Chondrocyte (in vitro differentiated cells): Measurements from ENCODE around the gene PCBP2. TPM values are rescaled to one million over a fixed set of nuclear protein-coding genes. Genes with fewer than 3 reads are reported as not detected.
"Not testable (repeated sequence)": the region's sequence is repeated elsewhere in the genome, so short reads cannot be mapped to it uniquely, and the experiment has no call there.

ENCODE experiments used
- DNase-seq: peaks from one replicate; pipeline ENCODE4 v3.0.0; 2021; ENCODE audit warnings: mixed read lengths, low spot score
- H3K27ac Mint-ChIP-seq: one replicate; pipeline ENCODE4 v1.8.0; 2021; ENCODE audit warnings: mild to moderate bottlenecking, moderate library complexity, mixed read lengths; ENCODE audit not compliant: unreplicated experiment
- H3K27me3 Mint-ChIP-seq: 2 replicates; pipeline ENCODE4 v1.8.0; 2021; ENCODE audit warnings: low read depth, mixed read lengths
- H3K36me3 Mint-ChIP-seq: 2 replicates; pipeline ENCODE4 v1.8.0; 2021; ENCODE audit warnings: low read depth, mixed read lengths
- H3K4me1 Mint-ChIP-seq: 2 replicates; pipeline ENCODE4 v1.8.0; 2021; ENCODE audit warnings: low read depth, mild to moderate bottlenecking, mixed read lengths
- H3K4me3 Mint-ChIP-seq: one replicate; pipeline ENCODE4 v1.8.0; 2021; ENCODE audit warnings: mild to moderate bottlenecking, moderate library complexity, mixed read lengths; ENCODE audit not compliant: unreplicated experiment
- H3K9me3 Mint-ChIP-seq: 2 replicates; pipeline ENCODE4 v1.8.0; 2021; ENCODE audit warnings: low read depth, mixed read lengths
- CTCF ChIP-seq: fragments of 200-600 bp; sonication (generic); IDR thresholded peaks from 2 replicates; pipeline ENCODE4 v1.5.0; 2021; ENCODE audit warnings: antibody characterized with exemption, mild to moderate bottlenecking, moderate library complexity
- total RNA-seq: library from RNA; stranded (reverse); gene quantifications from 3 replicates; pipeline ENCODE4 v1.2.1, GENCODE V29; 2021

Gene PCBP2
- total RNA-seq, 1 donor from 2014 or later = 611 TPM

GRCh38 chr12:53428741-53429140 lies 23.2 kb upstream of the PCBP2 start:
- no peaks in the 10 kb centered on the region for H3K36me3 Mint-ChIP-seq
- no peak overlapping the region for H3K27ac Mint-ChIP-seq
- no peak for TF ChIP-seq CTCF
- H3K4me1 Mint-ChIP-seq = peaks cover 10% of the 10 kb centered on the region
- no peaks in the 10 kb centered on the region for H3K27me3 Mint-ChIP-seq
- no peak for DNase-seq
- no peaks in the 10 kb centered on the region for H3K9me3 Mint-ChIP-seq
- no peak overlapping the region for H3K4me3 Mint-ChIP-seq

DNA sequence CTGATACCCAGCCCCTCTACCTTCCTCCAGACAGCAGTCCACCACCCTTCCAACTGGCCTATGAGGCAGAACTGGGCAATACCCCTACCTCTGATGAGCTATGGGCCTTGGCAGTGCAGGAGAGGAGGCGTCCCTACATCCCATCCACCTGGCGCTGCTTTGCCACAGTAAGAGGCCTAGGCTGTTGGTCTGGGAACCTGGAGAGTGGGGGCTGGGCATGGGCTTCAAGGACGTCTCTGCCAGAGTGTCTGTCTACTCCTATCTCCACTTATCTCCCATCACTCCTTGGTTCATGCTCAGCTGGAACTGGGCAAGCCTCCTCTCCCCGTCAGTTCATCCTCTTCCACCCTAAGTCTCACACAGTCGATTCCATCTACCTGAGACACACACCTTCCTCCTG lies 21.8 kb upstream of the PCBP2 start:
- TF ChIP-seq CTCF = no peak

DNA sequence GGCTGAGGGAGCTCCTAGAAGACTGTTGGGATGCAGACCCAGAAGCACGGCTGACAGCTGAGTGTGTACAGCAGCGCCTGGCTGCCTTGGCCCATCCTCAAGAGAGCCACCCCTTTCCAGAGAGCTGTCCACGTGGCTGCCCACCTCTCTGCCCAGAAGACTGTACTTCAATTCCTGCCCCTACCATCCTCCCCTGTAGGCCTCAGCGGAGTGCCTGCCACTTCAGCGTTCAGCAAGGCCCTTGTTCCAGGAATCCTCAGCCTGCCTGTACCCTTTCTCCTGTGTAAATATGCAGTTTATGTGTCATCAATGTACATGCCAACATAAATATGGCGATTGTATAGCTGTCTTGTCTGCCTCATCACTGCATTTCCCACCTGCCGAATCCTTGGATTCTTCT lies 20.7 kb upstream of the PCBP2 start:
- Mint-ChIP-seq H3K9me3 (no peaks in the 10 kb centered on the region), H3K27ac (no peak overlapping the region), H3K4me3 (no peak overlapping the region), H3K27me3 (no peaks in the 10 kb centered on the region), H3K36me3 (no peaks in the 10 kb centered on the region), H3K4me1 (peaks cover 10% of the 10 kb centered on the region)
- no peak for TF ChIP-seq CTCF
- DNase-seq = no peak

More for the DNA sequence above, 21.8 kb upstream of the PCBP2 start:
- Mint-ChIP-seq H3K4me3 (no peak overlapping the region), H3K9me3 (no peaks in the 10 kb centered on the region), H3K4me1 (peaks cover 10% of the 10 kb centered on the region), H3K27ac (peak overlapping the region; percentile 14), H3K36me3 (no peaks in the 10 kb centered on the region), H3K27me3 (no peaks in the 10 kb centered on the region)
- no peak for DNase-seq

- H3K4me3 Mint-ChIP-seq, DNase-seq, H3K9me3 Mint-ChIP-seq: not testable (repeated sequence)
Measured at GRCh38 chr12:53435326-53435725, 16.6 kb upstream of the PCBP2 start.

DNA sequence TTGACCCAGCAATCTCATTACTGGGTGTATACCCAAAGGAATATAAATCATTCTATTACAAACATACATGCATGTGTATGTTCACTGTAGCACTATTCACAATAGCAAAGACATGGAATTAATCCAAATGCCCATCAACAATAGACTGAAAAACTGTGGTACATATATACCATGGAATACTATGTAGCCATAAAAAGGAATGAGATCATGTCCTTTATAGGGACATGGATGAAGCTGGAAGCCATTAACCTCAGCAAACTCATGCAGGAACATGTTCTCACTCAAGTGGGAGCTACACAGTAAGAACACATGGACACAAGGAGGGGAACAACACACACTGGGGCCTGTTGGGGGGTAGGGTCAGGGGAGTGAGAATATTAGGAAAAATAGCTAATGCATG lies 12.3 kb upstream of the PCBP2 start:
- H3K4me1 Mint-ChIP-seq = peaks cover 30% of the 10 kb centered on the region
- H3K27ac Mint-ChIP-seq, DNase-seq, H3K27me3 Mint-ChIP-seq, H3K4me3 Mint-ChIP-seq, H3K9me3 Mint-ChIP-seq, H3K36me3 Mint-ChIP-seq: not testable (repeated sequence)

More at GRCh38 chr12:53435326-53435725, 16.6 kb upstream of the PCBP2 start:
- H3K27ac Mint-ChIP-seq, H3K4me1 Mint-ChIP-seq, H3K36me3 Mint-ChIP-seq, H3K27me3 Mint-ChIP-seq: not testable (repeated sequence)

DNA sequence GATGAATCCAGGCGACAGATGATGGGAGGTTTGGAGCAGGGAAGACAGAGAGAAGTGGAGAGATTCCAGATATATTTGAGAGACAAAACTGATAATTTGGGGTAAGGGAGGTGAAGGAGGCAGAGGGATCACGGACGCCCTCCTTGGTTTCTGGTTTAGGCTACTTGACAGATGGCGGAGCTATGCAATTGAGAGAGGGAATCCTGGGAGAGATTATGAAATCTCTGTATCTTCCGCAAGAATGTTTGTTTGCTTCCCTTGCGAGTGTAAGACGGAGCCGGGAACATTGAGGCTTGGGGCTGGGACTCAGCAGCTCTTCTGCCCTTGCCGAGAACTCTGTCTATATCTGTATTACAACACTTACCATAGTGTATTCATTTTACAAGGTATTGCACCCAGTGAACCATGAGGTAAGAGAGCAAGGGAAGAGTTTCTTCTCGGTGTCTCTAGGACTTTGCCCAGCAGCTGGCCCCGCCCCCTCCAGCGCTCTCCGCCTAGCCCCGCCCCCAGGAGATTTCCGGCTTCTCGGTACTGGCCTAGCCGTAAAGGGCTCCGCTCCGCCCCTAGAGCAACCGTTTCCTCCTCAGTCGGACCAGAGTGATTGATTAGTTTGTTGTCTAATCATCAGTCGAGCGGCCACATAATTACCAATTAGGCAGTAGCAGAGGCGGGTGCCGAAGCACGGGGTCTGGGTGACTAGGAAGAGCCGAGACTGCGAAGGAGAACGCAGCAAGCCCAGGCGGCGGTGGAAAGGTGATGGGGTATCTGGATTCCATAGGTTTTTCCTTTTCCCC lies 10.7 kb upstream of the PCBP2 start, which contains the start of gene PRR13:
Gene PRR13 (plus strand): TSS at position 695 of the 794 bp plus-strand sequence. CDS start 981 bp downstream, outside the sequence.
- peak within 1 kb of the TSS; percentile 82 for H3K4me3 Mint-ChIP-seq
- peaks cover 37% of the 10 kb centered on the region for H3K4me1 Mint-ChIP-seq
- no peaks in the 10 kb centered on the region for H3K27me3 Mint-ChIP-seq
- no peaks in the 10 kb centered on the region for H3K9me3 Mint-ChIP-seq
- peak; percentile 6 for TF ChIP-seq CTCF
- peak; percentile 97 for DNase-seq
- peaks cover 7% of the 10 kb centered on the region for H3K36me3 Mint-ChIP-seq
- peak within 1 kb of the TSS; percentile 99 for H3K27ac Mint-ChIP-seq
